ENCODE measurements around the gene RBM26.
"Not testable (repeated sequence)": the region's sequence is repeated elsewhere in the genome, so short reads cannot be mapped to it uniquely, and the experiment has no call there.

The RBM26 gene

GRCh38 chr13:79386125-79386826 is 19.8 kb downstream of the RBM26 start:
- FAIRE-seq: no peak

- FAIRE-seq: no peak
These were observed 20.4 kb downstream of the RBM26 start for GRCh38 chr13:79385694-79386093.

GRCh38 chr13:79384022-79384610 is 21.9 kb downstream of the RBM26 start:
- peak; percentile 55 for FAIRE-seq

GRCh38 chr13:79382545-79383275 is 23.3 kb downstream of the RBM26 start:
- FAIRE-seq: peak; percentile 45

GRCh38 chr13:79380997-79381396 is 25.1 kb downstream of the RBM26 start:
- no peak for FAIRE-seq

DNA sequence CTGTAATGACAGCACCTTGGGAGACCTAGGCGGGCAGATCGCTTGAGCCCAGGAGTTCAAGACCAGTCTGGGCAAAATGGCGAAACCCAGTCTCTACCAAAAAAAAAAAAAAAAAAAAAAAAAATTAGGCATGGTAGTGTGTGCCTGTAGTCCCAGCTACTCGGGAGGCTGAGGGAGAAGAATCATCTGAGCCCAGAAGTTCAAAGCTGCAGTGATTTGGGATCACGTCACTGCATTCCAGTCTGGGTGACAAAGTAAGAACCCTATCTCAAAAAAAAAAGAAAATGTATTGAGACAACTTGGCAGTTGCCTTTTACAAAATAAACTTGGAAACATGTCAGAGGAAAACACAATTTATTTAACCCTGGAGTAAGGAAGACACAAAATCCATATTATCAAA is 26.8 kb downstream of the RBM26 start:
- FAIRE-seq: no peak

- no peak for FAIRE-seq
These were observed 29.2 kb downstream of the RBM26 start for GRCh38 chr13:79376843-79377242.

GRCh38 chr13:79374578-79374977 is 31.5 kb downstream of the RBM26 start:
- FAIRE-seq: no peak

GRCh38 chr13:79373916-79374315 is 32.1 kb downstream of the RBM26 start:
- no peak for FAIRE-seq

- no peak for FAIRE-seq
These were observed 36.8 kb downstream of the RBM26 start for GRCh38 chr13:79369226-79369625.

GRCh38 chr13:79365981-79366380 is 40.1 kb downstream of the RBM26 start:
- no peak for FAIRE-seq

- FAIRE-seq: no peak
These were observed 44.8 kb downstream of the RBM26 start for GRCh38 chr13:79361299-79361698.

- no peak for FAIRE-seq
These were observed 46.0 kb downstream of the RBM26 start for GRCh38 chr13:79360095-79360494.

DNA sequence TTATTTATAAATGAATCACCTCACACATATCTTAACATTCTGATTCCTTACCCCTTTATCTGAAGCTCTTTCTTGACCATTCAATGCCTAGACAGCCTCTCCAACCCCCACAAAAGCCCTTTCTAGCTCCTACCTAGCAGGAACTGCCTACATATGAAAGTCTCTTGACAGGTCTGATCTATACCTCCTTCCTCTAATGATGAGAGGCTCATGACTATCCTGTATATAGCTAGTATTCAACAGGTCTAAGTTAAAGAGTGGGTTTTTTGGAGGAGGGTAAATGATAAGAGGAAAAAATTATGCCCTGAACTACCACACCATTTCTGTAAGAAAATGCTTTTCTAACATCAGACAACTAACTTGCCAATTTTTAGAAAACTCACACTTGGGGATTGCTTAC is 47.0 kb downstream of the RBM26 start:
- FAIRE-seq: no peak

GRCh38 chr13:79354285-79354684 is 51.8 kb downstream of the RBM26 start:
- no peak for FAIRE-seq

DNA sequence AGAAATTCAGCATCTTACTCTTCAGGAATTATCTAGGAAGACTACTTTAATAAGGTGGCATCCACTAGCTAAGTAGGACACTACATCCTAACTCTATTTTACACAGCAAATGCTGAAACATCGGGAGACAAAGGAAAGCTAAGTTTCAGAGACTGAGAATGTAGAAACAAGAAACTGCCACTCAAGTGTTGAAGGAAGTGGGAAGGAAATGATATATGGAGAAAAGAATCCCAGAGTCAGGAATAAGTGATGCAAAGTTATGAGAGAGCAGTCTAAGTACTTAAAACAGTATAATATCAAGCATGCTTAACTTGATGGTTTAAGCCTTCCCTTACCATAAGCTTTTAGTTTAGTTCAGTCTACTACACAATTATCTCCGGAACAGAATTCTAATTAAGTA is 52.4 kb downstream of the RBM26 start:
- no peak for FAIRE-seq

GRCh38 chr13:79352107-79352506 is 53.9 kb downstream of the RBM26 start:
- FAIRE-seq: peak; percentile 73

- not testable (repeated sequence) for FAIRE-seq
These were observed 56.4 kb downstream of the RBM26 start for GRCh38 chr13:79349608-79350007.

DNA sequence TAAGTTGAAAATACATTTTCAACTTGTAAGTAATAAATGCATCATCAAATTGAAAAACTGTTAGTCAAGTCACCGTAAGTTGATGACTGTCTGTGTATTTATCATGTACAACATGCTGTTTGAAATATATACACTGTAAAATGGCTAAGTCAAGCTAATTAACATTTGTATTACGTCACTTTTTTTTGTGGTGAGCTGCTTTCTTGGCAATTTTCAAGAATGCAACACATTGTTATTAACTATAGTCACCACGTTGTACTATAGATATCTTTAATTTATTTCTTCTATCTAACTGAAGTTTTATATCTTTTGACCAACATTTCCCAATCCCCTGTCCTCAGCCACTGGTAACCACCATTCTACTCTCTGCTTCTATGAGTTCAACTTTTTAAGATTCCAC is 57.0 kb downstream of the RBM26 start:
- peak; percentile 60 for FAIRE-seq

- FAIRE-seq: no peak
These were observed 59.6 kb downstream of the RBM26 start for GRCh38 chr13:79346300-79346914.

GRCh38 chr13:79341202-79341601 is 64.9 kb downstream of the RBM26 start:
- FAIRE-seq: no peak

GRCh38 chr13:79340490-79340889 is 65.6 kb downstream of the RBM26 start:
- FAIRE-seq: no peak

- no peak for FAIRE-seq
These were observed 67.7 kb downstream of the RBM26 start for GRCh38 chr13:79338343-79338742.

DNA sequence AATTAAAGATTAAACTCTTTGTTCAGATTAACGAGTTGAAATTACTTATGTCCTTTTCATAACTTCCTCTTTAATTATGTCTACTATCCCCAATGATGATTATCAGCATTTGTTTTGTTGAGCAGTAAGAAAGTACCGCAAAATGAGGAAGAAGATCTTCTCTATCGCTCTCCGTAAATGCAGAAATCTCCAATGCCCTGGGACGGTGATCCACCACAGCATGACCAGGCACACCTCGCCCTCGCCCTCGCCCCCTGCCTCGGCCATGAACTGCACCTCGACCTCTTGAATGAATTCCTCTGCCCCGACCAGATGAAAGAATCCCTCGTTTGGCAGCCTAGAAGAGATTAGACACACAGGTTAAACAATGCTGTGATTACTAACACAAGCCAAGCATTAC is 69.1 kb downstream of the RBM26 start:
- no peak for FAIRE-seq

All from islet of Langerhans (tissue), 1 donor.